Activated CD4-positive, alpha-beta T cell treated with anti-CD3 and anti-CD28 coated beads, Interleukin-2, amount 50 U/mL, for 16 hours (primary cell): ENCODE results near the gene BAIAP2L2.
"Not testable (repeated sequence)": the region's sequence is repeated elsewhere in the genome, so short reads cannot be mapped to it uniquely, and the experiment has no call there.

ENCODE experiments used
- DNase-seq: peaks from one replicate; pipeline ENCODE4 v3.0.0-alpha.2; 2020

BAIAP2L2 gene

DNA sequence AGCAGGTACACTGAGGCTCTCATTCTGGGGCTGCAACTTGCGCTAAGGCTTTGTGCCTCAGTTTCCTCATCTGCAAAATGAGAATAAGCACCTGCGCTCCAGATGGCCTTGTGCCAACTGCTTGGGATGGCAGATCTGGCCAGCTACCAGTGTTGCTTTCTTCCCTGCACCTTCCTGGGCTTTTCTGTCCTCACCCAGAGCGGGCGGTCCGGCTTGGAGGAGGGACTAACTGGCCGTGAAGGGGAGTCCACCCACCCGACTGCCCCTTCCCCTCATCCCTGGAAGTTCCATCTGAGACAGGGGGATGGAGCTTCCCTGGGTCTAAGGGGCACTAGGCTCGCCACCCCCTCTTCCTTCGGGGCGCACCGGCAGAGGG, 30.0 kb downstream of the BAIAP2L2 start:
- DNase-seq: no peak

DNA sequence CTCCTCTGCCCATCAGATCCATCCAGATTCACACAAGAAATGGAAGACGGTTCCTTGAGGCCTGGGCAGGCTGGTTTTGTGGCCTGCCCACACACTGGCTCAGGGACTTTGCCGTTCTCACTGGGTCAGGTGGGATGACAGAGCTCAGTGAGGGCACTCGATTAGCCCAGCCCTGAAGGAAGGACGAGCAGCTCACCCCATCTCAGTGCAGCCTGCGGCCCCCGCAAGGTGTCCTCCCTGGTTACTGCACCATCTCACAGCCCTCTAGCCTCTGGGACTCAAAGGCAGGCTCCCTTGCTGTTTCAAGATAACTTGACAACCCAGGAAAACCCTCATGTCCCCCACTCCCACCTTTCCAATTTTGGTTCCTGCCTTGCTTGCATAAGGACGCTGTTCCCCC, 30.7 kb downstream of the BAIAP2L2 start:
- no peak for DNase-seq

GRCh38 chr22:38079208-38079607, 31.3 kb downstream of the BAIAP2L2 start:
- DNase-seq: not testable (repeated sequence)

DNA sequence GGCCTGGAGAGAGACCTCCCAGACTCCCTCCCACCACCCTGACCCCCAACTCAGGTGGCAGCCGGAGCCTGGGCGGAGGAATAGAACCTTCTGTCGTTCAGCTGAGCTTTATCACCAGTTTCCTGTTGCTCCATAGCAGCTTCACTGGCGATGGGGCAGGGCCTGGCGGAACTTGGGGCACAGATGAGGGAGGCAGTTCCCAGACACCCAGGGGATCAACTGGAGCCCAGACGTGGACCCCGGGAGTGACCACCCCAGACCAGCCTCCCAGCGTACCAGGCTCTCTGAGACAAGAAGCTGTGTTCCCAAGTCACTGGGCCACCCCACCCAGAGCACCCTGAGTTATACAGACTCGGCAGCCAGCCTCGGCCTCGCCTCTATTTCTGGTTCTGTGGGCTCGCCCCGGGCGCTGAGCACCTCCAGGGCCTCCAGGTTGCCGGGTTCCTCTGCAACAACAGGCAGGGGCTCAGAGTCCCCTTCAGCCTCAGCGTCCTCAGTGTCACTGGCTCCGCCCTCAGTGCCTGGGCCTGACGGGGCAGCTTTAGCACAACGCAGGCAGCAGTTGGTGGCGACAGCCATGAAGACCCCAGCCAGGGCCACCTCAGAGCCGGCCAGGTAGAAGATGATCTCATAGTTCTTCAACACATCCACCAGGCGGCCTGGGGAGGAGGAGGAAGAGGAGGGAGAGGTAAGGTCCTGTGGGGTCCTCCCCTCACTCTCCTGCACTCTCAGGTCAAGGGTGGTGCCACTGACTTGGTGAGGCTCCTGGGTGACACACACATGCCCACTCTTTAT, 32.2 kb downstream of the BAIAP2L2 start:
- no peak for DNase-seq

- no peak for DNase-seq
Measured at GRCh38 chr22:38077595-38077994, 32.9 kb downstream of the BAIAP2L2 start.

- no peak for DNase-seq
Measured at GRCh38 chr22:38077096-38077495, 33.4 kb downstream of the BAIAP2L2 start.

DNA sequence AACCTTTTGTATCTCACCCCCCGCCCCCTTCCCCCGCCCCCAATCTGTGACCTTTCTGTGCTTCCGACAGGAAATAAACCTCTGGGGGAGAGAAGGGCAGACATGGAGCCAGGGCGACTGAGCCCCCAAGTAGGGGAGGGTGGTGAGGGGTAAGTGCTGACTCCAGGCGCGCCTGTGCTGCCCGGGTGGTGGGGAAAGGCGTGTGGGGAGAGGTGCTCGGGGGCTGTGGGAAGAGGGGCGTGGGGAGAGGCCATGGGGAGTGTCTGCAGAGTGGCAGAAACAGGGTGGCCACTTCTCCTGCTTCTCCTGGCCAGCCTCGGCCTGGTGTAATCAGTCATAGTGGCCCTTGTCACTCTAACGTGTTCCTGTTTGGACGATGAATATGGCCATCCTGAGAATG, 34.5 kb downstream of the BAIAP2L2 start:
- no peak for DNase-seq

DNA sequence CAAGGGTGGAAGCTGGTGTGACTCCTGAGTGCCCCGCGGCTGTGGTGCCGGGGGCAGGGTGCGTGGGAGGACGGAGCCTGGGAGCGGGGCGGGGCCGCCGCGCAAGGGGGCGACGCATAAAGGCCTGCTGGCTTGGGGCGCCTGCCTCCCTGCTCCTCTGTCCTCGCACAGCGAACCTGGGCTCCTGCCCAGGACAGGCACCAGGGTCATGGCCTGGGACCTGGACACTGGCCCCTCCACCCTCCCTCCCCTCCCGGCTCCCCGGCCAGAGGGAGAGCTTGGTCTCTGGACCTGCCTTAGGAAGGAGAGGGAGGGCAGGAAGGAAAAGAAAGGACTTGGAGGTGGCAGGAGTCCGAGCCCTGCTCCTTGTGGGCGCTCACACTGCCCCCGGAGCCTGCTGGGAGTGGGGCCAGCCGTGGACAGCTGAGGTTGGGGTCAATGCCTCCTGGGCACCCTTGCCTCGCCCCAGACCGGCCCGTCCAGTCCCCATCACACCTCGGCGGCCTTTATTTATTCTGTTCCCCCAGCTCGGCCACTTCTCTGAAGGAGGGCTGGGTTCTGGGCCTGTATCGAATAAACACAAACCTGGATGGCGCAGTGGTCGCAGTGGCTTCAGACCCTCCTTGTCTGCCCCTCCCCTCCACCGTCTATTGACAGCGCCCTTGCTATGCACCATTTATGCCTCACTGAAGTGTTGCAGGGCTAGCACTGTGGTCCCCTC, 35.2 kb downstream of the BAIAP2L2 start:
- no peak for DNase-seq

DNA sequence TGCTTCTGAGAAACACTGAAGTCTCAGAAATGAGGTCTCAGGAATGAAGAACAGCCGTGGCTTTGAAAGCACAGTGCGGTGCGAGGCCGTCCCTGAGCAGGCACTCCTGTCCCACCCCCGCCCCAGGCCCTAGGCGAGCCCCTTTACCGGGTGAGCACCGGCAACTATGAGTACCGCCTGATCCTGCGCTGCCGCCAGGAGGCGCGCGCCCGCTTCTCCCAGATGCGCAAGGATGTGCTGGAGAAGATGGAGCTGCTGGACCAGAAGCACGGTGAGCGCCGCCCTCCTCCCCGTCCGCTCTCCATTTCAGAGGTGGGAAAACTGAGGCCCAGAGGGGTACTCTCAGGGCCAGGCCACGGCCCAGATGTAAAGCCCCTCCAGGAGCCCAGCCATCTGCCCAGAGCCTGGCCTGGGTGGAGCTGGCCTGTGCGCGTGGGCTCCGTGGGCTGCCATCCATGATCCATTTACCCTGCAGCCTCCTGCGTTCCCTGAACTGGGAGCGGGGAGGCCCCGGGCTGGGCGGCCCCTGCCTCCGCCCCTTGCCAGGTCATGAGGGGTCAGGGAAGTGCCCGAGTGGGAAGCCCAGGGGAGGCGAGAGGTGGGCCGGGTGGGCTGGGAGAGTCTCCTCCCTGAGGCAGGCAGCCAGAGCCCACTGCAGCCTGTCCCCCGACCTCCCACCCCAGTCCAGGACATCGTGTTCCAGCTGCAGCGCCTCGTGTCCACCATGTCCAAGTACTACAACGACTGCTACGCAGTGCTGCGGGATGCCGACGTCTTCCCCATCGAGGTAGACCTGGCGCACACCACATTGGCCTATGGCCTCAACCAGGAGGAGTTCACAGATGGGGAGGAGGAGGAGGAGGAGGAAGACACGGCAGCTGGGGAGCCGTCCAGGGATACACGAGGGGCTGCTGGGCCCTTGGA, 36.0 kb downstream of the BAIAP2L2 start:
- no peak for DNase-seq

GRCh38 chr22:38073150-38074130, 37.0 kb downstream of the BAIAP2L2 start:
- DNase-seq: no peak

- DNase-seq: no peak
Measured at GRCh38 chr22:38072322-38073149, 37.9 kb downstream of the BAIAP2L2 start.

GRCh38 chr22:38071421-38072321, 38.8 kb downstream of the BAIAP2L2 start:
- DNase-seq: no peak

DNA sequence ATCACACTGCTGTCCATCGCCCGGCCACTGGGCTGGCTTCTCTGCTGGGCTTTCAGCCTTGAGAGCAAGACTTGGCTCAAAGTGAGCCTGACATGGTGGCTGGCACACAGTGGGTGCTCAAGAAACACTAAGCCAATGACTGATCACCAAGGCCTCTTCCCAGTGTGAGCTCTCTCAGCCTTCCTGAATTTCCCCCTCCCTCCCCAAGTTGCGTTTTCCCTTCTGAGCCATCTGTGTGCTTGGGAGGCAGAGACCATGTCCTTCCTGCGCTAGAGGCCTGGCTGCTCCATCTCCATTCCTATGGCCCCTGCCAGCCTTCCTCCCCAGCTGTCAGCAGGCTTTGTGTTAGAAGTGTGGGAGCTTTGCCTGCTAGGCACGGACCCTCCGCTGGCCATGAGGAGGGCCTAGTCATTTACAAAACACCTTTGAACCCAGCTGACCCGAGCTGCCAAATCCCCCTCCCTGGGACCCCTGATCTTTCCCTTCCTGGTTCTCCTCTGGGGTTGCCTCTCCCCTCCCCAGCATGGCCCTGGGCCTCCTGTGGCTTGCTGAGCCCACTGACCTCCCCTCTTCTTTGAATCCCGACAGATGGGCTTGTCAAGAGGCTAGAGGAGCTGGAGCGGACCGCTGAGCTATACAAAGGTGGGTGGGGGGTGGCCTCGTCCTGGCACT, 40.1 kb downstream of the BAIAP2L2 start:
- no peak for DNase-seq

DNA sequence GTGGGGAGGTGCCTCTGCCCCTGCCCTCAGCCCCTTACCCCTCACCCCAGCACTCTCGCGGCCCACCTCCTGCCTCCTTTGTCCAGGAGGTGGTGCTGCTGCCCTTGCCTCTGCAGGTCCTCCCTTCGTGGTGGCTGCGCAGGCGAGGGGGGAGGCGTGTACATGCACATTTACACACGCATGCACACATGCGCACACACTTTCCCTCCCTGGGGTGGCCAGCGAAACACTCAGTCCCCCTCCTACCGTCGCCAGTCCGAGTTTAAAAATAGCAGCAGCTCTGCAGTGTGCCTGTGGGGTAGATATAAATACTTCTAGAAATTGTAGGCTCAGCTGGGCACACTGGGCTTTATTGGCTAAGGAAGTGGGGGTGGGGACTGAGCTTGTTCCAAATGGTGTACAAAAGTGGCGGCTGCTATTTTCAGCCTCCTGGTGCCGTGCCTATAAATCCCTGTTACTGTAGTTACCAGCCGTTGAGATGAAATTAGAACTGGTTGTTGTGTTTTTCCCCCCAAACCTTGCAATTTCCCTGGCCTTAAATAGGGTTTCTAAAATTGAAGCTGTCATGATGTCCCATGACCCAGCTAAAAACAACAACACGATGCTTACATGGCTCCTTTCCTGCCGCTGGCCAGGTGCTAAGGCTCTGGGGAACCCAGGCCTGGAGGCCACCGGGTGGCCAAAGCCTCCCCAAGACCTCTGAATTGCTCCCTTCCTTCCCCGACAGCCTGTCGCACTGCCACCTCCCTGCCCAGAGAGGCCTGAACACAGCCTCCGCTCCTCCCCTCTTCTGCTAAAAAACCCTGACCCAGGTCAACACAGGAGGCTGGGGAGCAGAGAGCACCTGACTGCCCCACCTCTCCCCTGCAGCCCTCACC, 40.9 kb downstream of the BAIAP2L2 start:
- DNase-seq: no peak

DNA sequence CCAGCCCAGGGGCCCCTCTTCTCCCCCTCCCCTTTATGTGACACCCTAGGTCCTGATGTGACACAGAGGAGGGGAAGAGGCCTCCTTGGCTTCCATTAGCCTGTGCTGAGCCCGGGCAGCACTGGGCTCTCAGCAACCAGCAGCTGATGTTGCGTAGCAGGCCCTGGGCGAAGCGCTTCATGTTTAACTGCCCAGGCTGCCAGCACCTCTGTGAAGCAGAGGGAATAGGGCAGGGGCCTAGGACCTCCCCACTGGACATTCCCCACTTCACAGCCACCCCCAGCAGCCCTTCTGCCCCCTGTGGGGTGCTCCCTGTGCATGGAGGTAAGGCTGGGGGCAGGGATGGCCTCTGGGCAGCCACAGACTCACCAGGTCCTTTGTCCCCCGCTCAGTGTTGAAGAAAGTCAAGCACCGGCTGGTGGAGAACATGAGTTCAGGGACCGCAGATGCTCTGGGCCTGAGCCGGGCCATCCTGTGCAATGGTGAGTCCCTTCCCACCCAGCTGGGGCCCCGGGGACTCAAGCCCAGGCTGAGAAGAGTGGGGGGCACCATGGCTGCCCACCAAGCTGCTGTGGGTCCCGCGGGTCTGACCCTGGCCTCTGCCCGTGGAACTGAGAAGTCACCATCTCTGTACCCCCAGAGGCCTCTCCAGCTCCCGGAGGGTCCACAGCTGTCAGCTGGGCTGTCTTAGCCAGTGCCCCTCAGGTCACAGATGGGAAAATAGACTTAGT, 41.7 kb downstream of the BAIAP2L2 start:
- DNase-seq: no peak

DNA sequence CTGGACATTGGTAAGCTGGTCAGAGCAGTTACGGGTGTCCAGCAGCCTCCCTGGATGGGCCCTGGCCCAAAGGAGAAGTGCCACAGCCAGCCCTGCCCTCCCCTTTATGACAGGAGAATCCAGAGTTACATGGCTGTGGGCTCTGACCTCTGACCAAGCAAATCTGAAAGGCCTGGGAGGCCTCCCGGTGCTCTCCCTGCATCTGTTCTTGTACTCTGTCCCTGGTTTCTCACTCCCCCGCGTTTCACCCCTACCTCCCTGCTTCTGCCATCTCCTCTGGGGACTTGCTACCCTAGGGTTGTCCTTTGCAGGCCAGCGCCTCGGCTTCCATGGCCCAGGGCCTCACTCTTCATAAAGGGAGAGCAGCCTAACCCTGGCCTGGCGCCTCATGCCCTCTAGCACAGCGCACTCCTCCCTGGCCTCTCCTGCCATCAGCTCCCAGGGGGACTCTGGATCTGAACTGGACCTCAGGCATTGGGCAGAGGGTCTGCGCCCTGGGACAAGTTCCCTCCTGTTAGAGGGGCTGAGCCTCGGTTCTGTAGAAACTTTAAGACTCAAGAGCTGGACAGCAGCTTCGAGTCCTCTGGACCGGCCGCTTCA, 42.6 kb downstream of the BAIAP2L2 start:
- DNase-seq: no peak

- DNase-seq: no peak
Measured at GRCh38 chr22:38067028-38067415, 43.5 kb downstream of the BAIAP2L2 start.
